ENCODE measurements around the gene SH2D3A.

GRCh38 chr19:6811378-6811777 lies 44.1 kb upstream of the SH2D3A start:
- TF ChIP-seq CTCF (IDR thresholded peaks at IDR 0.05), result no peak
- TF ChIP-seq EP300 (IDR thresholded peaks at IDR 0.05), result no peak
- no peak for TF ChIP-seq POLR2A (IDR thresholded peaks at IDR 0.05)
- TF ChIP-seq POLR2AphosphoS5 (IDR thresholded peaks at IDR 0.05), result no peak
